Kidney (tissue), 14 donors: ENCODE measurements around the gene TRAF3. TPM values are rescaled to one million over a fixed set of nuclear protein-coding genes. Genes with fewer than 3 reads are reported as not detected.
A peak's percentile ranks its signal among the peaks of the same experiment; 100 is the strongest.

Experiments used
- DNase-seq, 5 donors: peaks; one replicate each; pipeline ENCODE4 v3.0.0-alpha.2; 2013 to 2020
- FAIRE-seq: peaks from 2 replicates; lab custom pipeline; 2012; peaks lifted over from hg19 to GRCh38; lab: Jason Lieb, UNC
- H3K27ac ChIP-seq, 2 donors: one replicate each; pipeline ENCODE4 v1.7.0; 2013; ENCODE audit warnings: low read depth in 2 of 2, low read length in 2 of 2, inconsistent platforms in 1 of 2
- H3K27me3 ChIP-seq: one replicate; pipeline ENCODE4 v1.7.1; 2013; ENCODE audit warnings: low read length, inconsistent platforms; ENCODE audit not compliant: control insufficient read depth, insufficient read depth
- H3K36me3 ChIP-seq, 3 donors: one replicate each; pipeline versions ENCODE4 v1.7.0 to v1.7.1; 2013; ENCODE audit warnings: low read length in 3 of 3, control low read depth in 1 of 3, inconsistent platforms in 1 of 3; ENCODE audit not compliant: insufficient read depth in 3 of 3, control insufficient read depth in 2 of 3
- H3K4me1 ChIP-seq, 3 donors: one replicate each; pipeline versions ENCODE4 v1.7.0 to v1.7.1; 2013; ENCODE audit warnings: low read length in 3 of 3, inconsistent platforms in 1 of 3, low read depth in 1 of 3; ENCODE audit not compliant: control insufficient read depth in 2 of 3, insufficient read depth in 2 of 3
- H3K4me3 ChIP-seq, 3 donors: one replicate each; pipeline versions ENCODE4 v1.7.0 to v1.8.1; 2013; ENCODE audit warnings: low read length in 3 of 3, control low read depth in 1 of 3, inconsistent platforms in 1 of 3
- H3K9ac ChIP-seq, 3 donors: one replicate each; pipeline versions ENCODE4 v1.7.0 to v1.7.1; 2013; ENCODE audit warnings: low read length in 3 of 3, control low read depth in 1 of 3, inconsistent platforms in 1 of 3
- H3K9me3 ChIP-seq, 3 donors: one replicate each; pipeline versions ENCODE4 v1.7.0 to v1.7.1; 2013; ENCODE audit warnings: low read length in 3 of 3, control low read depth in 1 of 3, inconsistent platforms in 1 of 3; ENCODE audit not compliant: control insufficient read depth in 2 of 3, insufficient read depth in 1 of 3
- CTCF ChIP-seq: IDR thresholded peaks from 3 replicates; pipeline ENCODE4 v1.5.1; 2012; ENCODE audit warnings: mild to moderate bottlenecking, moderate library complexity, borderline replicate concordance; ENCODE audit not compliant: insufficient read depth; ENCODE audit errors: extremely low read depth
- intact Hi-C: fragments of 100-400 bp; cut with DNase I; formaldehyde crosslinking; loops from one replicate; pipeline ENCODE4 v1.11.1; 2022
- polyA plus RNA-seq: library from polyadenylated mRNA; stranded (reverse); fragments of 350-450 nt; fragmentation: Illumina TruSeq; extraction: RNeasy Lipid Tissue Mini Kit (QIAGEN cat#74804); gene quantifications from one replicate; pipeline ENCODE4 v1.2.3, GENCODE V29; 2014; ENCODE audit warnings: low read depth, low replicate concordance; ENCODE audit not compliant: insufficient read depth
- total RNA-seq: library from RNA; stranded (reverse); fragmentation: NEBNext Ultra II Directional; extraction: Animal tissue kit (Norgen Biotek cat#: 25700); gene quantifications from one replicate; pipeline ENCODE4 v1.2.1, GENCODE V29; 2021
- donor health status: control.
- donor health status: control.
- donor health status: control.
- donor health status: control.
- donor health status: control.
- donor health status: DM: yes; HTN: yes; CAD: no.
- donor health status: Normal renal cell carcinoma (clear cell type).

The TRAF3 gene
- total and polyA plus RNA-seq, 2 donors from 2014 or later = 5.2 to 35.4 TPM

GRCh38 chr14:102885737-102886447 is 108.6 kb downstream of the TRAF3 start:
- Histone ChIP-seq H3K4me3 (no peak overlapping the region), H3K27ac (no peak overlapping the region), H3K36me3 (peaks cover 0 to 2% (median 0%) of the 10 kb centered on the region in 3 donors), H3K27me3 (no peaks in the 10 kb centered on the region), H3K4me1 (no peaks in the 10 kb centered on the region), H3K9ac (no peak overlapping the region), H3K9me3 (no peaks in the 10 kb centered on the region)
- DNase-seq (peak in 1 of 5 donors; percentile 58), FAIRE-seq (no peak)
- TF ChIP-seq CTCF = no peak
- intact Hi-C loops = no loop called here

DNA sequence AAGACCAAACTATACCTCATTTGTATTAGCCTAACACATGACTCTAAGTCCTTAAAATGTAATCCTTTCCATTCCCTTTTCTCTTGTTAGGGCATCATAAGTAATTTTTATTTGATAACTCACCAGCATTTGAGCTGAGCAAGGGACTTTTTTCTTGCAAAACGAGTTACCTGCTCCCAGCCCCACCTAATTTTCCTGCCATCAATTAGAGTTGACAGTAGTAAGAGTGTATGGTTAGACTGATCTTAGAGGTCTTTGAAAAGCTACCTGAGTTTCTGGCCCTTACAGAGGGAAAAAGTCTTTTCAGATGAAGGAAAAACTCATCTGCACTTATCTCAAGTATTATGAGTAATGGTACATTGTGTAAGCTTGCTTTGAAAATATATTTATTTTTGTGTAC is 111.5 kb downstream of the TRAF3 start:
- no peak for FAIRE-seq
- no peaks in the 10 kb centered on the region for H3K9me3 ChIP-seq
- no peak overlapping the region for H3K9ac ChIP-seq
- no peak for DNase-seq
- no peak overlapping the region for H3K4me3 ChIP-seq
- H3K27ac ChIP-seq = no peak overlapping the region
- TF ChIP-seq CTCF = no peak
- intact Hi-C loops = no loop called here
- H3K27me3 ChIP-seq = no peaks in the 10 kb centered on the region
- no peaks in the 10 kb centered on the region for H3K4me1 ChIP-seq
- H3K36me3 ChIP-seq = peaks cover 0 to 2% (median 0%) of the 10 kb centered on the region in 3 donors

DNA sequence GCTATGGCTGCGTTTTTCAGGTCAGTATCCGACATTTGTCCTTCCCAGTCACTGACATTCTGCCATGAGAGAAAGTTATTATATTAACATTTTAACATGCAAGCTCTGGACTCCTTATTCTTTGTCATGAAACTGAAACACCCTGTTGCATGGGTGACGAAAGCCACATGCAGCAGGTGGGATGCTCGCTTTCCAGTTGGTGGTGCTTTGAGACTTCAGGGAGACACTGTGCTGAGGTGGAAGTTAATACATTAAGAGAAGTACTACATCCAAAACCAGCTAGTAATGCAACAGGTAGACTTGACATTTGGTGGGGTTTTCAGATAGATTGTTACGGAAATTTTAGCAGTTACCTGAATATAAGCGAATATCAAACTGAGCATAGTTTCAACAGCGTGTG is 112.4 kb downstream of the TRAF3 start:
- Histone ChIP-seq H3K9me3 (no peaks in the 10 kb centered on the region), H3K4me3 (no peak overlapping the region), H3K9ac (no peak overlapping the region), H3K27ac (no peak overlapping the region), H3K36me3 (peaks cover 0 to 2% (median 0%) of the 10 kb centered on the region in 3 donors), H3K4me1 (no peaks in the 10 kb centered on the region), H3K27me3 (no peaks in the 10 kb centered on the region)
- no peak for TF ChIP-seq CTCF
- FAIRE-seq (no peak), DNase-seq (no peak)
- intact Hi-C loops = no loop called here

GRCh38 chr14:102891111-102891510 is 113.9 kb downstream of the TRAF3 start:
- no peak for TF ChIP-seq CTCF
- no peak overlapping the region for H3K27ac ChIP-seq
- H3K27me3 ChIP-seq = no peaks in the 10 kb centered on the region
- H3K4me3 ChIP-seq = no peak overlapping the region
- H3K9me3 ChIP-seq = no peaks in the 10 kb centered on the region
- FAIRE-seq (no peak), DNase-seq (peak in 1 of 5 donors; percentile 35)
- H3K4me1 ChIP-seq = no peaks in the 10 kb centered on the region
- H3K36me3 ChIP-seq = peaks cover 0 to 3% (median 0%) of the 10 kb centered on the region in 3 donors
- intact Hi-C loops = no loop called here
- no peak overlapping the region for H3K9ac ChIP-seq
